Superior temporal gyrus (tissue), 1 donor: Measurements from ENCODE around the gene PPTC7.
"Not testable (repeated sequence)": the region's sequence is repeated elsewhere in the genome, so short reads cannot be mapped to it uniquely, and the experiment has no call there.

ENCODE experiments used
- DNase-seq: peaks from one replicate; pipeline ENCODE4 v3.0.0-alpha.2; 2016; ENCODE audit errors: extremely low spot score

PPTC7 gene

GRCh38 chr12:110583137-110584059, at the start of gene PPTC7:
Gene PPTC7, minus strand, starts transcription at chr12:110583318. Its CDS starts 287 bp downstream, at chr12:110583031.
- peak; percentile 99 for DNase-seq

- DNase-seq, result no peak
These were observed 44.5 kb upstream of the PPTC7 start for GRCh38 chr12:110627500-110628195.

GRCh38 chr12:110622582-110622981, 39.5 kb upstream of the PPTC7 start:
- DNase-seq, result no peak

- no peak for DNase-seq
These were observed 36.4 kb upstream of the PPTC7 start for GRCh38 chr12:110619534-110619953.

- no peak for DNase-seq
These were observed 33.5 kb upstream of the PPTC7 start for GRCh38 chr12:110616471-110617115.

- no peak for DNase-seq
These were observed 32.1 kb upstream of the PPTC7 start for GRCh38 chr12:110615171-110615570.

GRCh38 chr12:110613771-110614684, 30.9 kb upstream of the PPTC7 start, which contains the start of gene TCTN1:
Gene TCTN1, plus strand, starts transcription at chr12:110614129. Its CDS starts 54 bp downstream, at chr12:110614183.
- peak; percentile 97 for DNase-seq

GRCh38 chr12:110613071-110613770, 30.1 kb upstream of the PPTC7 start:
- no peak for DNase-seq

GRCh38 chr12:110606253-110606611, 23.1 kb upstream of the PPTC7 start:
- no peak for DNase-seq

- peak; percentile 82 for DNase-seq
These were observed 19.1 kb upstream of the PPTC7 start for GRCh38 chr12:110602085-110602814.

- DNase-seq, result peak; percentile 86
These were observed 17.1 kb upstream of the PPTC7 start for GRCh38 chr12:110600254-110600653.

GRCh38 chr12:110599334-110599733, 16.2 kb upstream of the PPTC7 start:
- DNase-seq, result no peak

- DNase-seq, result no peak
These were observed 14.8 kb upstream of the PPTC7 start for GRCh38 chr12:110597885-110598284.

- DNase-seq, result not testable (repeated sequence)
These were observed 9.8 kb upstream of the PPTC7 start for GRCh38 chr12:110592919-110593318.

- no peak for DNase-seq
These were observed 9.0 kb upstream of the PPTC7 start for GRCh38 chr12:110592078-110592477.

GRCh38 chr12:110591451-110592051, 8.4 kb upstream of the PPTC7 start:
- DNase-seq, result no peak

GRCh38 chr12:110590806-110591326, 7.7 kb upstream of the PPTC7 start:
- DNase-seq, result peak; percentile 57

GRCh38 chr12:110590059-110590458, 6.9 kb upstream of the PPTC7 start:
- DNase-seq, result no peak

- not testable (repeated sequence) for DNase-seq
These were observed 4.0 kb upstream of the PPTC7 start for GRCh38 chr12:110587102-110587501.
